ENCODE results near the gene BUD31.
"Not testable (repeated sequence)": the region's sequence is repeated elsewhere in the genome, so short reads cannot be mapped to it uniquely, and the experiment has no call there.

The BUD31 gene

DNA sequence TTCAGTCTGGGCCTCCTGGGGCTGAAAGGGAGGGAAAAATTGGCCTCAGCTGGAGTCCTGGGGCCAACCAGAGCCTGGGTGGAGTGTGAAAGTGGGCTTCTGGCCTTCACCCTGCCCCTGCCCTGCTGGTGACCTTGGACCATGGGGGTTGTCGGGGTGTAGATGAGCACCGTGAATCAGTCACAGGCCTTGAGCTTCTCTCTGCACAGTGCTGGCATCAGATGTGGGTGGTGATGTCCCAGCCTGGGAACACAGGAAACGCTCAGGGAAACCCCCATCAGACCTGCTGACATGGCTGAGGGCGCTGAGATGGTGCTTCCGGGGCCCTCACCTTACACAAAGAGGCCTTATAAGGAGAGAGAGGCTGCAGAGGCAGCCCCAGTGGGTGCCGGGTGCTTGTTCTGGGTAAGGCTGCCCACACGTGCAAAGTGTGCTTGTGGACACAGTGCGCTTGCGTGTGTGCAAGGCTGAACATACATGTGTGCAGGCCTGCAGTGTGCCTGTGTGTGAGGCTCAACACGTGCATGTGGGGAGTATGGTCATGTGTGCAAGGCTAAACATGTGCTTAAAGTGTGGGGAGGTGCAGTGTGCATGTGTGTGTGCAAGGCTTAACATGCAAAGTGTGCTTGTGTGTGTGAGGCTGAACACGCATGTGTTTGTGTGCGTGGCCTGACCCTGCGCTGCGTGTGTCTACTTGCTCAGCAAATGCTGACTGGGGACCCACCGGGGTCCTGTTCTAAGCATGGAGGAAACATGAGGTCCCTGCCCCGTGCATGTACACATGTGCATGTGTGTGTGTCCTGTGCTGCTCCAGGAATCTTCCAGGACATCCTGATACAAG is 27.7 kb upstream of the BUD31 start:
- no peak for DNase-seq (ENCODE audit: low read depth)

- DNase-seq (ENCODE audit: low read depth): no peak
These were observed 27.1 kb upstream of the BUD31 start for GRCh38 chr7:99381664-99382075.

DNA sequence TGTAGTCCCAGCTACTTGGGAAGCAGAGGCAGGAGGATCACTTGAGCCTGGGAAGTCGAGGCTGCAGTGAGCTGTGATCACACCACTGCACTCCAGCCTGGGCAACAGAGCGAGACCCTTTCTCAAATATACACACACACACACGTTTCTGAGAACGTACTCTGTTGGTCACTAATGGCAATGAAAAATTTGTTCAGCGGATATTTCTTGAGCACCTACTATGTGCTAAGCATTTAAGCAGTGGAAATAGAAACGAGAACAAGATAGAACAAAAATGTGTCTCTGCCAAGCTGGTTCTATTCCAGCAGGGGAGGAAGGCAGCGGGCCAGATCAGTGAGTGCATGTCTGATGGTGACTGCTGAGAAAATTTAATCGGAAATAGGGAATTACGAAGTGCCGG is 25.6 kb upstream of the BUD31 start:
- no peak for DNase-seq (ENCODE audit: low read depth)

DNA sequence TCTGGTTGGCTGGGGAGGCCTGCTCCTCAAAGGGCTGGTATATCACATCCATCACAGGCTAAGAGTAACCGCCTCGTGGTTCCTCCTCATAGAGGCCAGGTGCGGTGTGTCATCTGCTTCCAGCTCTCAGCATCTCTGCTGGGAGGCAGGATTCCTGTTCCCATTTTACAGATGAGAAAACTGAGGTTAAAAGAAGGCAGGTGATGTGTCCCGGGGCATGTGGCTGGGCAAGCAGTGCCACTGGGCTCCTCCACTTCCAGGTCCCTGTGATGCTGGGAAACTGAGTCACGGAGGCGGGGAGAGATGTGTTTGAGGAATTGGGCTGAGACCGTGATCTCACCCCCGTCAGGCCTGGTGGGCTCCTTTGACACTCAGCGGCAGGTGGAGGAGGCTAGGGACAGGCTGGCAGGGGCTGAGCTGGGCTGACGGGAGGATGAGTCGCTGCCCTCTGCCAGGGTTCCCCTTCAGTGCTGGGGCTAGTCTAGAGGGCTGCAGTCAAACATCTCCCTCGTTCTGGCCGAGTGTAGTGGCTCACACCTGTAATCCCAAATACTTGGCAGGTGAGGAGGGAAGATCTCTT is 24.9 kb upstream of the BUD31 start:
- no peak for DNase-seq (ENCODE audit: low read depth)

GRCh38 chr7:99384523-99384922 is 24.2 kb upstream of the BUD31 start:
- no peak for DNase-seq (ENCODE audit: low read depth)

GRCh38 chr7:99385564-99385963 is 23.2 kb upstream of the BUD31 start:
- DNase-seq (ENCODE audit: low read depth): no peak

- DNase-seq (ENCODE audit: low read depth): no peak
These were observed 22.1 kb upstream of the BUD31 start for GRCh38 chr7:99386584-99387238.

DNA sequence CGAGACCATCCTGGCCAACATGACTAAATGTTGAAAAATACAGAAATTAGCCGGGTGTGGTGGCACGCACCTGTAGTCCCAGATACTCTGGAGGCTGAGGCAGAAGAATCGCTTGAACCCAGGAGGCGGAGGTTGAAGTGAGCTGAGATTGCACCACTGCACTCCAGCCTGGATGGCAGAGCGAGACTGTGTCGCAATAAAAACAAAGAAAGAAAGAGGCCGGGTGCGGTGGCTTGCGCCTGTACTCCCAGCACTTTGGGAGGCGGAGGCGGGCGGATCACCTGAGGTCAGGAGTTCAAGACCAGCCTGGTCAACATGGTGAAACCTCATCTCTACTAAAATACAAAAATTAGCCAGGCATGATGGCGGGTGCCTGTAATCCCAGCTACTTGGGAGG is 21.5 kb upstream of the BUD31 start:
- not testable (repeated sequence) for DNase-seq (ENCODE audit: low read depth)

GRCh38 chr7:99387912-99388311 is 20.9 kb upstream of the BUD31 start:
- DNase-seq (ENCODE audit: low read depth): no peak

DNA sequence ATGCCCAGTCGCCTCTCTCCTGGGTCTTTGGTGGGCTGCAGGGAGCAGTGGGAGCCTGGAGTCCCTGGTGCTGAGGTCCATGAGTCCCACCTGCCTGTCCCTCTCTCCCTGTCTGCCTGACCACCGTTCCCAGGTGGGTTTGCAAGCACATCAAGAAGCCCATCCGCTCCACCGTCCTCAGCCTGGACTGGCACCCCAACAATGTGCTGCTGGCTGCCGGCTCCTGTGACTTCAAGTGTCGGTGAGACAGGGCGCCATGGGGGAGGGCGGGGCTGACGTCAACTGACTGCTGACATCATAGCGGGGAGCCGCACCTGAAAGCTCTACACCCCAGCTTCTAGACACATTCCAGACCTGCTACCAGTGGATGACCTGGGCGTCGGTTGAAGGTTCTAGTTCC is 19.0 kb upstream of the BUD31 start:
- no peak for DNase-seq (ENCODE audit: low read depth)

- DNase-seq (ENCODE audit: low read depth): no peak
These were observed 17.7 kb upstream of the BUD31 start for GRCh38 chr7:99390941-99391602.

- DNase-seq (ENCODE audit: low read depth): no peak
These were observed 16.7 kb upstream of the BUD31 start for GRCh38 chr7:99392046-99392445.

- no peak for DNase-seq (ENCODE audit: low read depth)
These were observed 16.0 kb upstream of the BUD31 start for GRCh38 chr7:99392659-99393354.

DNA sequence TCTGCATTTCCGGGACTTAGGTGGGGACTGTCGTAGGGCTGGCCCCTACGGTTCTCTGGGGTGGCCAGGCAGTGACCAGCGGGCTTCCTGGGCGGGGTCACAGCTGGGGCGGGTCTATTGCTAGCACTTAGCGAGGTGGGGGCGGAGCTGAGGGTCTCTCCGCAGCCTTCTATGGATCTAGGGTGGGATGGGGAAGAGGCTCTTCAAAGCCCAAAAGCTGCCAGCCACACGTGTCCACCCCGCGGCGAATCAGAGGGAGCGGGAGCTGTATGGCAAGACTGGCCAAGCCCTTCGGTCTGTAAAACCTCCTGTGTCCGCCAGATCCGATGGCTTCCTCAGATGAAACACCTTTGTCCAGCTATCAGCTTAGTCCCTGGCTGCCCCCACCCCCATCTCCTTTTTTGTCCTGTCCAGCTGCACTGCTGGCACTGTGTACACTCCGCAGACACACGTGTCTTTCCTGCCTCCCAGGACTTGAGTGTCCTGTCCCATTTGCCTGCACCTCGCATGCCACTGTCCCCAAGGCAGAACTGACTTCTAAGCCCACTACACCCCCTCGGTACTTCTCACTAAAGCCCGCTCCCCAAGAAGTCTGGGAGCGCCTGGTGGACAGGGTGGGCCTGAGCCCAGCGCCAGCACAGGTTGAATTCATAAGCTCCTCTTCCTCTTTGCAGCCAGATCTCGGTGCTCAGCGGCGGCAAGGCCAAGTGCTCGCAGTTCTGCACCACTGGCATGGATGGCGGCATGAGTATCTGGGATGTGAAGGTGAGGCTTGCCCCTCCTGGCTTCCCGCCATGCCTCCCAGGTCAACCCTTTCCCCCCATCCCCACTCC is 15.2 kb upstream of the BUD31 start:
- no peak for DNase-seq (ENCODE audit: low read depth)

- no peak for DNase-seq (ENCODE audit: low read depth)
These were observed 14.6 kb upstream of the BUD31 start for GRCh38 chr7:99394188-99394502.

DNA sequence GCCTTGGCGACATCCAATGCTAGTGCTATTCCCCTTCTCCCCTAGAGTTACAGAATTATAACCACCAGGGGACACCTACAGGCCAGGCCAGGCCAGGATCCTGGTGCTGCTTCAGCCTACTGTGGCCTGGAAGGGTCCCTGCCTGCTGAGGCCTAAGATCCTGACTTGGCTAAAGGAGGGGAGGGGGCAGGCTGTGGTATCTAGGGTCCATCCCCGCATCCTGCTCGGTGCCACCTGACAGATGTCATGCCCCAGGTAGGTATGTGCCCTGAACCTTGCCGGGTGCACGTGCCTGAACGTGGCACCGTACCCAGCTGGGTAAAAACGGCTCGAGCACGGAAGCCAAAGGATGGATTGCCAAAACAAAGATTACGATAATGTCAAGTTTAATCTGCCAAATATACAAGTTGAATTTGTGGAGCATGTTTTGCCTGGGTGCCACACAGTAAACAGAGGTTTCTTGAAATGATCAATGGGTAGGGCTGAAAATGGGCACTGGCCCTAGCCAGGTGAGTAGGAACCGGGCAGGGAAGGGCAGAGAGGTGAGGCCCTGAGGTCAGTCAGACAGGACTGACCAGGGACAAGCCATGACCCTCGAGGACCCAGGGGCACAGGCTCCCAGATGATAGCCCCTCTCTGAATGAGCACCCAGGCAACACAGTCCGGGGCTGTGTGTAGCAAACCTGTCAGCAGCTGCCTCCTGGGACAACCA is 13.0 kb upstream of the BUD31 start:
- no peak for DNase-seq (ENCODE audit: low read depth)

DNA sequence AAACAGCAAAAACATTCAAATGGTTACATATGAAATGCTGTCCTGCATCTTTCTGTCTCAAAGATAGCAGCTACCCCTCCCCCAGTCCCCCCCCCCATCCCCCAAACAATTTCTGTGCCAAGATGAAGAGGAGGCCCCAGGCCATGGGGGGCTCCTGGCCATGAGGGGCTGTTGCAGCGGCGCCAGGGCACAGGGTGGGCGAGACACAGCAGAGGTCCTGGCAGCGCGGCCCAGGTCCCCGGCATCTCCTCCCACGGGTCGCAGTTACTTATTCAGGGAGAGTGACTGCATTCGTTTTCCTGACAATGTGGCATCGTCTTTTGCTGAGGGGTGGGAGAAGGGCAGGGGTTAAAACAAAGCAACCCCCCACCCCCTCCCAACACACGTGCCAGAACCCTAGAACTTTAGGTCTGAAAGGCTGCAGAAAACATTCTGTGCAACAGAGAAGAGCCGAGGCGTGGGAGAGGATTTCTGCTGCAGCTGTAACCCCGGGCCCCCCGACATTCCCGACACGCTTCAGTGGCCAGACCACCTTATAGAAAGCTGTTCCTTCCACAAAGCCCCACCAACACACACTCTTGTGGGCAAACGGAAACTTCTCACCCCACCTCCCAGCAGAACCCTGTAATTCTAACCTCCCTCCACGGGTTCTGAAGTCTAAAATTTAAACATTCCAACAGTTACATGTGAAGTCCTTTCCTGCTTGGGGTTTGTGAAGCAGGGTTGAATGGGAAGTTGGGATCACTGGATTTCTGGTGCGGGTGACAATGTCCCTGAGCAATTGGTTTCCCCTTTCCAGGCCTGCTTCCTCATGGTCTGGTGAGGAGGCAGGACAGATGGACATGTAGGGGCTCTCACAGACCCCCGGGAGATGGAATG is 12.1 kb upstream of the BUD31 start:
- DNase-seq (ENCODE audit: low read depth): no peak

- DNase-seq (ENCODE audit: low read depth): no peak
These were observed 11.3 kb upstream of the BUD31 start for GRCh38 chr7:99397297-99397983.

GRCh38 chr7:99398891-99399445 is 9.8 kb upstream of the BUD31 start:
- no peak for DNase-seq (ENCODE audit: low read depth)
